ENCODE results near the gene PTPRO.

DNA sequence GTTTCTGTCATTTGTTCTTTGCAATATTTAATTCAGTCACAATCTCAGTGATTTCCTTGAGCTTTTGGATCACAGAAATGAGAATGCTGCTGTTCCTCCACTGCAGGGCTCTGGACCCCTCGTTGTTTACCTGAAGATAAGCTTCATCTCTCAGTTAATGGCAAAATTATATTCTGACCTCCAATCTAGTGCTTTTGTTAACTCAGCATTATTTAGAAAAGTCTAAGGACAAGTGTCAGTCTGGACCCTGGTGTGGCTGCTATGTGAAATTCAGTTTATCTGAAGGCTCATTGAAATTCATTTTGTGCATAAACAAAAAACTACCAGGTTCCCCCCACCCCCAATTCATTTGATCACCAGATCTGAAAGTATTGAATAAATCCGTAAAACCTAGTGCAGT, 84.7 kb downstream of the PTPRO start:
- TF ChIP-seq, protein P1, sequence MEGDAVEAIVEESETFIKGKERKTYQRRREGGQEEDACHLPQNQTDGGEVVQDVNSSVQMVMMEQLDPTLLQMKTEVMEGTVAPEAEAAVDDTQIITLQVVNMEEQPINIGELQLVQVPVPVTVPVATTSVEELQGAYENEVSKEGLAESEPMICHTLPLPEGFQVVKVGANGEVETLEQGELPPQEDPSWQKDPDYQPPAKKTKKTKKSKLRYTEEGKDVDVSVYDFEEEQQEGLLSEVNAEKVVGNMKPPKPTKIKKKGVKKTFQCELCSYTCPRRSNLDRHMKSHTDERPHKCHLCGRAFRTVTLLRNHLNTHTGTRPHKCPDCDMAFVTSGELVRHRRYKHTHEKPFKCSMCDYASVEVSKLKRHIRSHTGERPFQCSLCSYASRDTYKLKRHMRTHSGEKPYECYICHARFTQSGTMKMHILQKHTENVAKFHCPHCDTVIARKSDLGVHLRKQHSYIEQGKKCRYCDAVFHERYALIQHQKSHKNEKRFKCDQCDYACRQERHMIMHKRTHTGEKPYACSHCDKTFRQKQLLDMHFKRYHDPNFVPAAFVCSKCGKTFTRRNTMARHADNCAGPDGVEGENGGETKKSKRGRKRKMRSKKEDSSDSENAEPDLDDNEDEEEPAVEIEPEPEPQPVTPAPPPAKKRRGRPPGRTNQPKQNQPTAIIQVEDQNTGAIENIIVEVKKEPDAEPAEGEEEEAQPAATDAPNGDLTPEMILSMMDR (IDR thresholded peaks at IDR 0.05), result no peak
- TF ChIP-seq POLR2A (IDR thresholded peaks at IDR 0.05), result no peak
